AG09309 (cell line): ENCODE results near the gene TNFRSF1B.

ENCODE experiments used
- DNase-seq: peaks from one replicate; pipeline ENCODE4 v3.0.0-alpha.2; 2010; ENCODE audit warnings: low read depth
- H3K4me3 ChIP-seq: 2 replicates; pipeline ENCODE4 v1.5.1; 2011; ENCODE audit warnings: mild to moderate bottlenecking, low read depth, low read length, moderate library complexity; ENCODE audit not compliant: control insufficient read depth
- CTCF ChIP-seq: IDR thresholded peaks from 2 replicates; pipeline ENCODE4 v1.5.1; 2011; ENCODE audit warnings: mild to moderate bottlenecking, low read depth, low read length, inconsistent platforms; ENCODE audit not compliant: insufficient read depth, control insufficient read depth; ENCODE audit errors: missing control alignments

Gene TNFRSF1B

GRCh38 chr1:12158357-12159092 lies 8.3 kb upstream of the TNFRSF1B start:
- TF ChIP-seq CTCF: no peak
- H3K4me3 ChIP-seq: no peak overlapping the region
- no peak for DNase-seq

- no peak for TF ChIP-seq CTCF
- no peak overlapping the region for H3K4me3 ChIP-seq
- no peak for DNase-seq
Observed at GRCh38 chr1:12159816-12160215, 7.0 kb upstream of the TNFRSF1B start.

GRCh38 chr1:12161324-12161661 lies 5.5 kb upstream of the TNFRSF1B start:
- DNase-seq: no peak
- H3K4me3 ChIP-seq: no peak overlapping the region
- no peak for TF ChIP-seq CTCF

DNA sequence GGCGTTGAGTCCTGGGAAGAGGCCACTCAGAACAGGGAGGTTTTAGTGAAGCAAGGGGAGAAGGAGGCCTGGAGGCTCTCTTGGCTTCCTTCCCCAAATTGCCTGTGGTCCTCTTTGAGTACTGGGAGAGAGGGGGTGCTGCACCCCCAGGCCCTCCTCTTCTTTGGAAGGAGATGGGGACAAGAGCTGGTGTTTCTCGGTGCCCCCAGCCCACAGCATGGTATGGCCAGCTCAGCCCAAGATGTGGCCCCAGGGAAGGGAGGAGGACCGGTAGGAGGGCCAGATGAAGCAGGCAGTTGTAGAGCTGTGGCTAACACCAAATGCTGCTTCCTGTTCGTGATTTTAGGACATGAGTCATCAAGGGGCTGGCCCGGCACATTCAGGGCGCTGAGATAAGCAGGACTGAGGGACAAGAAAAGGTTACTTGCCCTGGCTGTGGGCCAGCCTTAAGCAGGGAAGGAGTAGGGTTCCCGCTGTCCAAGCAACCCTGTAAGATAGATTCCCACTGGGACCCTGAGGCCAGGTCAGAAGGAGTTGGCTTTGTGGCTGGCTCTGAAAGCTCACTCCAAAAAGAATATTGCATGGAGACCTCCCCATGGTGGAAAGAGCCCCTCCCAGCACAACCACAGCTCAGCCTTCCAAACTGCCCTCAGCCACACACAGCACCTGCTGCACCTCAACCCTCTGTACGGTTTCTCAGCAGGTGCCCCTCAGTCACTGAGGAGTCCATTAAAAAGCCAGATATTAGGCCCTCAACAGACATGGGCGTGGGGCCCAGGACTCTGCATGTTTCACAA lies 4.9 kb upstream of the TNFRSF1B start:
- no peak for TF ChIP-seq CTCF
- DNase-seq: peak; percentile 59
- H3K4me3 ChIP-seq: no peak overlapping the region

DNA sequence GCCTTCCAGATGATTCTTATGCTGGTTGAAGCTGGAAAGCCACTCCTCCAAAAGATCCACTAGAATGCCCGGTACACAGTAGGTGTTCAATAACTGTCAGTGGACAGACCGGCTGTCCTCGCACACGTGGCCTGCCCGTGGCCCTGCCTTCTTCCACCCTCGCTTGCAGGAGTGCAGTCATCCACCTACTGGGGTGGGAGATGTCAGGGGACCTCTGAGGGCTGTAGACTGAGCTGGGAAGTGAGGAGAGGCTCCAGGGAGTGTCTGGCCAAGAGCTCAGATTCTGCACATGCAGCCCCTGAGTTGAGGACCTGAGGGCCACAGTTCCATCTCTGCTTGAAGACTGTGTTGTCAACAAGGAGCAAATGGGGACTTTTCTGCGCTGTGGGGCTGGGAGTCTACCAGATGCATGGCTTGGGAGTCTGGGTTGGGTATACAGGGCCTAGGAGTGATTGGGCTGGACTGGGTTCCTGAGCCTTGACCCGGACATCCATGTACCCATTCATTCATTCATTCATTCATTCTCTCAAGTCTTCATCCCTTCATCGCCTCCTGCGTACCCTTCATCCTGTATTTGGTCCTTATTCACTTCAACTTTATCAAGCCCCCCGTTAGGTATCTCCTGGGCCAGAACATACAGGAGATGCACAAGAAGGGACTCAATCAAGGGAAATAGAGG lies 4.2 kb upstream of the TNFRSF1B start:
- no peak for TF ChIP-seq CTCF
- DNase-seq: no peak
- no peak overlapping the region for H3K4me3 ChIP-seq

DNA sequence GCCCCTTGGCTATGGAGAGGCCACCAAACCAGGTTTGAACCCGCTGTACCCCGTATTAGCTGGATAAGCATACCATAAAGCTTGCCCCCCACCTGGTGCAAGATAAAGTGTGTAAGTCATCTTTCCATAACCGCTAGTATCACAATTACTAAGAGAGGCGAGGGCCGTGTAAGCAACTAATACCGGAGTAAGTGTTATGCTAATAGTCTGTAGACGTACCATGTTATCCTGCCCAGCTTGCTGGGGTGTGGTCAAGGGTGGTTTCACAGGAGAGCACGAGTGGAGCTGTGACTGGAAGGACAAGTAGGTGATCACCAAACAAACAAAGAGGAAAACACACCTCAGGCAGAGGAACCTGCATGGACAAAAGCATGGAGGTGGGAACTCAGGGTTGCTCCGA lies 3.6 kb upstream of the TNFRSF1B start:
- TF ChIP-seq CTCF: no peak
- no peak overlapping the region for H3K4me3 ChIP-seq

More for the DNA sequence above, 3.6 kb upstream of the TNFRSF1B start:
- DNase-seq: no peak
